D721Med (cell line): ENCODE results near the gene STEAP3.

Experiments used
- DNase-seq: peaks from one replicate; pipeline ENCODE4 v3.0.0; 2011; ENCODE audit warnings: low spot score; ENCODE audit not compliant: insufficient read length
- FAIRE-seq: peaks from 2 replicates; lab custom pipeline; 2011; peaks lifted over from hg19 to GRCh38; lab: Jason Lieb, UNC
- CTCF ChIP-seq: IDR thresholded peaks from 2 replicates; pipeline ENCODE4 v1.5.1; 2012; ENCODE audit warnings: mild to moderate bottlenecking, control low read depth; ENCODE audit not compliant: insufficient read depth; ENCODE audit errors: missing control alignments

STEAP3 gene

DNA sequence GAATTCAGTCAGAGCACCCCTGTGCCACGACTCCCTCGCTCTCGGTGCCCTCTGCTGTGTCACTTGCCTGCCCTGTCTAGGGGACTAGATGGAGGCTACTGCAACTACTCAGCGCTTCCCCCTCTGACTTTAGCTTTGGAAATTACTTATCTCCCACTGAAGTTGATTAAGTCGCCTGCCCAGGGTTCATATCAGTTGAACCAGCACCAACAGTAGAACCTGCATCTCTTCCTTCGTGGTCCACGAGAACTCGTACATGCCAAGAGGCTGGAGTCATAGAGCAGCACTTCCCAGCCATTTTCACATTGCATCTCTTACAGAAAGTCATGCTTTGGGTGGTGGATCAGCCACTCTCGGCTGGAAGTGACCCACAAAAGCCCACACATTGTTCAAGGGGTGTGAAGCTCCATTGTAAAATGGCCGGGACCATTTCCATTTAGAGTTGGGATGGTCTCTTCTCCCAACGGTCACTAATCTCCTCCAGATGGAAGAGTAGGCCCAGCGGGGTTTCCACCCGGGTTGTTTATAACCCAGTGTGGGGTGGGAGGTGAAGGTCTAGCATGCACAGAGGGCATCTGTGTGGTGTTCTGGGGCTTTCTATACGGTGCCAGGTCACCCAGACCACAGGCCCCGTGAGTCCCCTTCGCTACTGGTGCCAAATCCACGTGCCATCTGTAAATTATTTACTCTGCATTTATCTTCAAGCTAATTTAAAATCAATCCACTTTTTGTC is 38.0 kb downstream of the STEAP3 start:
- no peak for DNase-seq
- no peak for TF ChIP-seq CTCF
- no peak for FAIRE-seq

GRCh38 chr2:119263025-119263424 is 39.4 kb downstream of the STEAP3 start:
- TF ChIP-seq CTCF: no peak
- FAIRE-seq (no peak), DNase-seq (no peak)

DNA sequence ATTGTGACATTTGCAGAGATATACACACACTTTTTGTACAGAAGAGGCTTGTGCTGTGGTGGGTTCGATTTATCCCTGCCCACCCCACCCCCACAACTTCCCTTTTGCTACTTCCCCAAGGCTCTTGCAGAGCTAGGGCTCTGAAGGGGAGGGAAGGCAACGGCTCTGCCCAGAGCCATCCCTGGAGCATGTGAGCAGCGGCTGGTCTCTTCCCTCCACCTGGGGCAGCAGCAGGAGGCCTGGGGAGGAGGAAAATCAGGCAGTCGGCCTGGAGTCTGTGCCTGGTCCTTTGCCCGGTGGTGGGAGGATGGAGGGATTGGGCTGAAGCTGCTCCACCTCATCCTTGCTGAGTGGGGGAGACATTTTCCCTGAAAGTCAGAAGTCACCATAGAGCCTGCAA is 40.0 kb downstream of the STEAP3 start:
- DNase-seq: no peak
- FAIRE-seq: no peak
- TF ChIP-seq CTCF: no peak

GRCh38 chr2:119264781-119265692 is 41.4 kb downstream of the STEAP3 start:
- DNase-seq: peak; percentile 66

DNA sequence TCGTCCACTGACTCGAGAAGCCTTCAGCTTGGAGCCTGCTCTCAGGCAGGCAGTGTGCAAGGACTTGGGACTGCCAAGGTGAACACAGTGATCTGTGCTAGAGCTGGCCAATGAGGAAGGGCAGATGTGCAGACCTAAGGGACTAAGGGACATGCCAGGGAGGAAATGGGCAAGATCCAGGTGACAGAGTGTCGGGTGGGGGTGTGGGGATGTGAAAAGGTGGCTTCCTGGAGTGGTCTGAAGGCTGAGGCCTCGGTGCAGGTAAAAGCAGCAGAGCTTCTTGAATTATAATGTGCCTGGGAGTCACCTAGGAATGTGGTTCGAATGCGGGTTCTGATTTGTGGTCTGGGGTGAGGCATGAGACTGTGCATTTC is 42.0 kb downstream of the STEAP3 start:
- DNase-seq: no peak
- FAIRE-seq: no peak
- TF ChIP-seq CTCF: no peak

More at GRCh38 chr2:119264781-119265692, 41.4 kb downstream of the STEAP3 start:
- FAIRE-seq: no peak
- peak; percentile 76 for TF ChIP-seq CTCF

DNA sequence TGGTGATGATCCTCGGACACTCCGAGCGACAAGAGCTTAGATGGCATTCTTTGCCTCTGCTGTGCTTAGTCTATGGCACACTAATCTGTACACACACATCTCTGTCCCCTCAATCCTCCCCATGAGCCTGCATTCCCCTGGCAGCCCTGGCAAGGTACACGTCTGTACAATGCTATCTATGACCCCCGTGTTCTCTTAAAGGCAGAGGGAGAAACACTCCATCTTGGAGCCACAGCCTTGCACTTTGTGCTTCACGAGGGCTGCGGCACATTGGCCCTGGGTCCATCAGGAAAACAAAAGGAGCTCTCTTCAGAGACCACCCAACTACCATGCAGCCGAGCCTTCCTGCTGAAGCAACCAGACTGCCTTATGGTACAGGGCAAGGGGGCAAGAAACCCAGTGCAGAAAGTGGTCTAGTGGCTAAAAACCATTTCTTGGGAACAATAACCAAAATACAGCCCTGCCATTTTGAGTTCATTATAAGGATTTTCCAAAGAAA is 42.5 kb downstream of the STEAP3 start:
- FAIRE-seq (no peak), DNase-seq (no peak)
- TF ChIP-seq CTCF: no peak

DNA sequence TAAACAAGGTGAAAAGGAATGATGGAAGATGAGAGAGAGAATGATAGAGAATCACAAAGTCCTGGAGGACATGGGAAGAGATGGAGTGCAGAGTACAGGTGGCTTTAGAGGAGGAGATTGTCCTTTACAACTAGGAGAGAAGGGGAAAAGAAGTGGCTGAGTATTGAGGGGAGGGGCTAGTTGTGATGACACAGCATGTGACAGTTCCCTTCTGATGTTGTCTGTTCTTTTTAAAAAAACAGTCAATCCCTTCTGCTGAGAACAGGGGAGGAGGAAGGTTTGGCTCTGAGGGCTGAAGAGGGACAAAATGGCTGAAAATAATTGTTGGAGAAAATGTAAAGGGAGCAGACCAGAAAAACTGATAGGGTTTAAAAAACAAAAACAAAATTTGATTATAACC is 44.0 kb downstream of the STEAP3 start:
- TF ChIP-seq CTCF: no peak
- FAIRE-seq: no peak
- no peak for DNase-seq
